Caco-2 (cell line): ENCODE measurements around the gene HIP1R. TPM values are rescaled to one million over a fixed set of nuclear protein-coding genes. Genes with fewer than 3 reads are reported as not detected.
A peak's percentile ranks its signal among the peaks of the same experiment; 100 is the strongest.

Experiments used
- BruUV-seq: library from RNA; stranded (reverse); fragments of 400-500 nt; replicated peaks from 2 replicates; lab custom pipeline; 2021; lab: Mats Ljungman, UMichigan
- CTCF ChIA-PET: fragments of 300-600 bp; sonication (Branson Sonifier 250); formaldehyde crosslinking; loops from one replicate; lab custom pipeline; 2022; ENCODE audit warnings: antibody characterized with exemption; lab: Charles Lee
- POLR2A ChIA-PET: fragments of 300-600 bp; sonication (Branson Sonifier 250); formaldehyde crosslinking; loops from one replicate; lab custom pipeline; 2022; ENCODE audit warnings: antibody characterized with exemption; lab: Charles Lee
- DNase-seq, 2 experiments: peaks; one replicate each; pipeline versions ENCODE4 v3.0.0 to v3.0.0-alpha.2; 2020 to 2022
- H3K27me3 ChIP-seq: replicated peaks from 2 replicates; pipeline ENCODE4 v1.6.0; 2011; ENCODE audit warnings: low read length; ENCODE audit not compliant: control insufficient read depth, insufficient read depth
- H3K36me3 ChIP-seq: 2 replicates; pipeline ENCODE4 v1.5.1; 2011; ENCODE audit warnings: low read length; ENCODE audit not compliant: control insufficient read depth, insufficient read depth
- H3K4me1 ChIP-seq: fragments of 250-450 bp; sonication (Bioruptor Pico); 2 replicates; pipeline ENCODE4 v1.5.1; 2020; ENCODE audit warnings: mild to moderate bottlenecking
- H3K4me3 ChIP-seq: 2 replicates; pipeline ENCODE4 v1.5.1; 2011; ENCODE audit warnings: low read depth, mild to moderate bottlenecking, control low read depth, low read length
- H3K9me3 ChIP-seq: fragments of 250-450 bp; sonication (Bioruptor Pico); 2 replicates; pipeline ENCODE4 v1.5.1; 2020; ENCODE audit warnings: mild to moderate bottlenecking, moderate library complexity
- H3K27ac Mint-ChIP-seq: one replicate; pipeline ENCODE4 v1.8.0; 2022; ENCODE audit warnings: mixed read lengths; ENCODE audit not compliant: unreplicated experiment
- H3K27me3 Mint-ChIP-seq: one replicate; pipeline ENCODE4 v1.8.0; 2022; ENCODE audit warnings: mixed read lengths; ENCODE audit not compliant: insufficient read depth, unreplicated experiment
- H3K36me3 Mint-ChIP-seq: one replicate; pipeline ENCODE4 v1.8.0; 2022; ENCODE audit warnings: mild to moderate bottlenecking, mixed read lengths; ENCODE audit not compliant: insufficient read depth, unreplicated experiment
- H3K4me1 Mint-ChIP-seq: one replicate; pipeline ENCODE4 v1.8.0; 2022; ENCODE audit warnings: low read depth, mixed read lengths; ENCODE audit not compliant: unreplicated experiment
- H3K4me3 Mint-ChIP-seq: one replicate; pipeline ENCODE4 v1.8.0; 2022; ENCODE audit warnings: mild to moderate bottlenecking, moderate library complexity, mixed read lengths; ENCODE audit not compliant: unreplicated experiment
- H3K9me3 Mint-ChIP-seq: one replicate; pipeline ENCODE4 v1.8.0; 2022; ENCODE audit warnings: mixed read lengths; ENCODE audit not compliant: unreplicated experiment
- intact Hi-C: fragments of 100-400 bp; cut with micrococcal nuclease; formaldehyde crosslinking; loops from one replicate; pipeline ENCODE4 v1.10.0; 2022; ENCODE audit not compliant: unreplicated experiment
- total RNA-seq: library from RNA; stranded (reverse); gene quantifications from 2 replicates; pipeline ENCODE4 v1.2.3, GENCODE V29; 2022
- TF ChIP-seq, protein P1 (sequence below), 2 experiments: fragments of 200-600 bp in 1 of 2; IDR thresholded peaks; 1 replicate in 1 of 2; 2 replicates in 1 of 2; pipeline versions ENCODE4 v1.5.1 to v1.8.0; 2011 to 2022; ENCODE audit warnings: antibody characterized with exemption in 1 of 2, control low read depth in 1 of 2, inconsistent platforms in 1 of 2, low read depth in 1 of 2, low read length in 1 of 2, mild to moderate bottlenecking in 1 of 2, moderate library complexity in 1 of 2; ENCODE audit not compliant: insufficient read depth in 1 of 2, severe bottlenecking in 1 of 2, unreplicated experiment in 1 of 2

The HIP1R gene
- total RNA-seq, 1 experiment from 2014 or later: 13.8 TPM

GRCh38 chr12:122894193-122895121 lies 59.2 kb downstream of the HIP1R start:
- Histone ChIP-seq H3K4me1 (peaks cover 26% of the 10 kb centered on the region), H3K4me3 (peak overlapping the region; percentile 66), H3K9me3 (no peaks in the 10 kb centered on the region), H3K27me3 (no peaks in the 10 kb centered on the region), H3K36me3 (no peaks in the 10 kb centered on the region)
- peaks cover 20% of the 10 kb centered on the region for H3K4me1 Mint-ChIP-seq
- H3K27me3 Mint-ChIP-seq: no peaks in the 10 kb centered on the region
- ChIA-PET CTCF (no interaction called here), POLR2A (interaction anchor here (0.5 kb wide), 2 partner anchors 68 to 87 kb away, joined by 4 read pairs; no protein-coding TSS in a partner anchor)
- TF ChIP-seq, protein P1, sequence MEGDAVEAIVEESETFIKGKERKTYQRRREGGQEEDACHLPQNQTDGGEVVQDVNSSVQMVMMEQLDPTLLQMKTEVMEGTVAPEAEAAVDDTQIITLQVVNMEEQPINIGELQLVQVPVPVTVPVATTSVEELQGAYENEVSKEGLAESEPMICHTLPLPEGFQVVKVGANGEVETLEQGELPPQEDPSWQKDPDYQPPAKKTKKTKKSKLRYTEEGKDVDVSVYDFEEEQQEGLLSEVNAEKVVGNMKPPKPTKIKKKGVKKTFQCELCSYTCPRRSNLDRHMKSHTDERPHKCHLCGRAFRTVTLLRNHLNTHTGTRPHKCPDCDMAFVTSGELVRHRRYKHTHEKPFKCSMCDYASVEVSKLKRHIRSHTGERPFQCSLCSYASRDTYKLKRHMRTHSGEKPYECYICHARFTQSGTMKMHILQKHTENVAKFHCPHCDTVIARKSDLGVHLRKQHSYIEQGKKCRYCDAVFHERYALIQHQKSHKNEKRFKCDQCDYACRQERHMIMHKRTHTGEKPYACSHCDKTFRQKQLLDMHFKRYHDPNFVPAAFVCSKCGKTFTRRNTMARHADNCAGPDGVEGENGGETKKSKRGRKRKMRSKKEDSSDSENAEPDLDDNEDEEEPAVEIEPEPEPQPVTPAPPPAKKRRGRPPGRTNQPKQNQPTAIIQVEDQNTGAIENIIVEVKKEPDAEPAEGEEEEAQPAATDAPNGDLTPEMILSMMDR (IDR thresholded peaks at IDR 0.05; ENCODE audit: insufficient read depth in 1 of 2, low read depth in 1 of 2, low read length in 1 of 2, severe bottlenecking in 1 of 2, unreplicated experiment in 1 of 2): no peak
- BruUV-seq: no TSS peak
- peaks cover 17% of the 10 kb centered on the region for H3K36me3 Mint-ChIP-seq
- no peak for DNase-seq
- intact Hi-C loops: no loop called here
- H3K4me3 Mint-ChIP-seq: peak overlapping the region; percentile 93
- H3K27ac Mint-ChIP-seq: peak overlapping the region; percentile 95
- no peaks in the 10 kb centered on the region for H3K9me3 Mint-ChIP-seq

DNA sequence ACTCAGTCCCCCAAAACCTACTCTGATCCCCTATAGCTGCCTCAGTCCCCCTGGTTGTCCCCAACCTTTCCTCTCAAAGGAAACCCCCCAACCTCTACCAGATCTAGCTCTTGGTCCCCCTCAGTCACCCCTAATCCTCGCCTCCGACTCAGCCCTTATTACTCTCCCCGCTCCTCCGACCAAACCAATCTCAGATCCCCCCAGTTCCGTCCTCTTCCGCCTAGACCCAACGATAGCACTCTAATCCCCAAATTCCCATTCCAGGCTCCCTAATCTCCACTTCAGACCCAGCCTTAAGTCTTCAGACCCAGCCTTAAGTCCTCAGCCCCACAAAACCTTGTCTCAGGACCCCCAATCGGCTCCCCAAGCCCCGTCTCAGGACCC lies 60.1 kb downstream of the HIP1R start:
- H3K4me1 ChIP-seq: peaks cover 26% of the 10 kb centered on the region
- no peak for DNase-seq
- H3K4me3 Mint-ChIP-seq: peak overlapping the region; percentile 93
- H3K36me3 ChIP-seq: no peaks in the 10 kb centered on the region
- TF ChIP-seq, protein P1 (IDR thresholded peaks at IDR 0.05; ENCODE audit: insufficient read depth in 1 of 2, low read depth in 1 of 2, low read length in 1 of 2, severe bottlenecking in 1 of 2, unreplicated experiment in 1 of 2): no peak
- H3K9me3 Mint-ChIP-seq: no peaks in the 10 kb centered on the region
- peaks cover 17% of the 10 kb centered on the region for H3K36me3 Mint-ChIP-seq
- H3K27me3 Mint-ChIP-seq: no peaks in the 10 kb centered on the region
- peak overlapping the region; percentile 66 for H3K4me3 ChIP-seq
- peaks cover 20% of the 10 kb centered on the region for H3K4me1 Mint-ChIP-seq
- intact Hi-C loops: no loop called here
- ChIA-PET POLR2A (no interaction called here), CTCF (no interaction called here)
- no TSS peak for BruUV-seq
- H3K27me3 ChIP-seq: no peaks in the 10 kb centered on the region
- H3K27ac Mint-ChIP-seq: peak overlapping the region; percentile 95
- H3K9me3 ChIP-seq: no peaks in the 10 kb centered on the region

GRCh38 chr12:122895704-122896636 lies 60.7 kb downstream of the HIP1R start, which contains the start of gene VPS37B:
Gene VPS37B, minus strand, starts transcription at chr12:122896124. Its CDS starts 62 bp downstream, at chr12:122896062.
- TSS peak; percentile 85 for BruUV-seq
- Mint-ChIP-seq H3K36me3 (peaks cover 17% of the 10 kb centered on the region), H3K27ac (peak within 1 kb of the TSS; percentile 95), H3K4me1 (peaks cover 14% of the 10 kb centered on the region), H3K27me3 (no peaks in the 10 kb centered on the region), H3K4me3 (peak within 1 kb of the TSS; percentile 93), H3K9me3 (no peaks in the 10 kb centered on the region)
- ChIA-PET CTCF (no interaction called here), POLR2A (no interaction called here)
- TF ChIP-seq, protein P1 (IDR thresholded peaks at IDR 0.05; ENCODE audit: insufficient read depth in 1 of 2, low read depth in 1 of 2, low read length in 1 of 2, severe bottlenecking in 1 of 2, unreplicated experiment in 1 of 2): no peak
- Histone ChIP-seq H3K4me3 (peak within 1 kb of the TSS; percentile 66), H3K27me3 (no peaks in the 10 kb centered on the region), H3K9me3 (no peaks in the 10 kb centered on the region), H3K4me1 (peaks cover 26% of the 10 kb centered on the region), H3K36me3 (no peaks in the 10 kb centered on the region)
- intact Hi-C loops: no loop called here
- peak; percentile 87 to 92 for DNase-seq
